ENCODE data around the gene EHMT2.
"Not testable (repeated sequence)": the region's sequence is repeated elsewhere in the genome, so short reads cannot be mapped to it uniquely, and the experiment has no call there.

The EHMT2 gene

GRCh38 chr6:31909298-31909697 lies 11.8 kb upstream of the EHMT2 start:
- not testable (repeated sequence) for H3K36me3 ChIP-seq (ENCODE audit: insufficient read depth, low read depth, low read length); H3K4me1 ChIP-seq (ENCODE audit: insufficient read depth, low read length); H3K27ac ChIP-seq (ENCODE audit: low read length); H3K9me3 ChIP-seq (ENCODE audit: insufficient read depth, low read depth, low read length); H3K4me3 ChIP-seq (ENCODE audit: low read length); H3K9ac ChIP-seq (ENCODE audit: low read depth, low read length); H3K27me3 ChIP-seq (ENCODE audit: insufficient read depth, low read length)

GRCh38 chr6:31908791-31909190 lies 11.3 kb upstream of the EHMT2 start:
- H3K9ac ChIP-seq (ENCODE audit: low read depth, low read length) = no peak overlapping the region
- H3K36me3 ChIP-seq (ENCODE audit: insufficient read depth, low read depth, low read length) = no peaks in the 10 kb centered on the region
- no peak overlapping the region for H3K4me3 ChIP-seq (ENCODE audit: low read length)
- H3K27ac ChIP-seq (ENCODE audit: low read length) = no peak overlapping the region
- peaks cover 4% of the 10 kb centered on the region; the same call in 1 of the 2 replicates for H3K4me1 ChIP-seq (ENCODE audit: insufficient read depth, low read length)
- H3K9me3 ChIP-seq (ENCODE audit: insufficient read depth, low read depth, low read length) = no peaks in the 10 kb centered on the region
- no peaks in the 10 kb centered on the region for H3K27me3 ChIP-seq (ENCODE audit: insufficient read depth, low read length)

GRCh38 chr6:31908255-31908654 lies 10.8 kb upstream of the EHMT2 start:
- not testable (repeated sequence) for H3K36me3 ChIP-seq (ENCODE audit: insufficient read depth, low read depth, low read length); H3K27me3 ChIP-seq (ENCODE audit: insufficient read depth, low read length); H3K4me1 ChIP-seq (ENCODE audit: insufficient read depth, low read length); H3K27ac ChIP-seq (ENCODE audit: low read length); H3K9me3 ChIP-seq (ENCODE audit: insufficient read depth, low read depth, low read length); H3K4me3 ChIP-seq (ENCODE audit: low read length); H3K9ac ChIP-seq (ENCODE audit: low read depth, low read length)

DNA sequence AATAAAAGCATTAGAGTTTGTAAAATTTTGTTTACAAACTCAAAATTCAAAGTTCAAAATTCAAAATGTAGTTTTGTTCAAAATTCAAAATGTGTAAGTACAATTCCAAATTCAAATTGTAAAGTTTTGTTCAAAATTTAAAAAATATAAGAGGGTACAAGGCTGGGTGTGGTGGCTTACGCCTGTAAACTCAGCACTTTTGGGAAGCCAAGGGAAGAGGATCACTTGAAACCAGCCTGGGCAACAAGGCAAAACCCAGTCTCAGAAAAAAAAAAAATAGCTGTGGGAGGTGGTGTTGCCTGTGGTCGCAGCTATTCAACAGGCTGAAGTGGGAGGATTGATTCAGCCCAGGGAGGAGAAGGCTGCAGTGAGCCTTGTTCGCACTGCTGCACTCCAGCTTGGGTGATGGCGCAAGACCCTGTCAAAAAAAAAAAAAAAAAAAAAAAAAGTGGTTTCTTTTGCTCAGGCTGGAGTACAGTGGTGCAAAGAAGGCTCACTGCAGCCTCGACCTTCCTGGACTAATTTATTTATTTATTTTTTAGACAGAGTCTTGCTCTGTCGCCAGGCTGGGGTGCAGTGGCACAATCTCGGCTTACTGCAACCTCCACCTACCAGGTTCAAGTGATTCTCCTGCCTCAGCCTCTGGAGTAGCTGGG lies 9.8 kb upstream of the EHMT2 start:
- Histone ChIP-seq H3K9me3 (ENCODE audit: insufficient read depth, low read depth, low read length) (no peaks in the 10 kb centered on the region), H3K9ac (ENCODE audit: low read depth, low read length) (no peak overlapping the region), H3K4me3 (ENCODE audit: low read length) (no peak overlapping the region), H3K27me3 (ENCODE audit: insufficient read depth, low read length) (no peaks in the 10 kb centered on the region), H3K36me3 (ENCODE audit: insufficient read depth, low read depth, low read length) (no peaks in the 10 kb centered on the region), H3K4me1 (ENCODE audit: insufficient read depth, low read length) (peaks cover 4% of the 10 kb centered on the region; the same call in 1 of the 2 replicates), H3K27ac (ENCODE audit: low read length) (no peak overlapping the region)

- not testable (repeated sequence) for H3K4me3 ChIP-seq (ENCODE audit: low read length); H3K4me1 ChIP-seq (ENCODE audit: insufficient read depth, low read length); H3K27ac ChIP-seq (ENCODE audit: low read length); H3K9ac ChIP-seq (ENCODE audit: low read depth, low read length); H3K27me3 ChIP-seq (ENCODE audit: insufficient read depth, low read length); H3K36me3 ChIP-seq (ENCODE audit: insufficient read depth, low read depth, low read length); H3K9me3 ChIP-seq (ENCODE audit: insufficient read depth, low read depth, low read length)
Observed at GRCh38 chr6:31906727-31907126, 9.2 kb upstream of the EHMT2 start.

DNA sequence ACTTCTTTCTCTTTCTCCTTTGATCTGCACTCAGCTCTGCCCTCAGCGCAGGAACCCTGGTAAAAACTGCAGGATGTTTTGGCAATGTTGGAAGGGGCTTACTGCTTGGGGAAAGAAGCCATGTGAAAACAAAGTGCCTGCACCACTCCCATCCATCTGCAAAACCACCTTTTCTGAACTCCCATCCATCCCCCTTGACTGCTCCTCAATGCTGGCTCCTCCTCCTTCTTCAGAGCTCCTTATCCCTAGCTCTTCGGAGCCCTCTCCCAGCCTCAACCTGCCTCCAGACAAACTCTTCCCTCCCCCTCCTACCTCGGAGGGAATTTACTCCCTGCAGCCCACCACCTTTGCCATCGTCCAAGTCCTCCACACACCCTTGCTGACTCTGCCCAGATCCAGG lies 8.6 kb upstream of the EHMT2 start:
- H3K4me3 ChIP-seq (ENCODE audit: low read length) = 0 out of 2 replicates have a peak overlapping the region, but pooled peaks have one; percentile 5
- no peaks in the 10 kb centered on the region for H3K36me3 ChIP-seq (ENCODE audit: insufficient read depth, low read depth, low read length)
- H3K4me1 ChIP-seq (ENCODE audit: insufficient read depth, low read length) = peaks cover 4% of the 10 kb centered on the region; the same call in 1 of the 2 replicates
- H3K9me3 ChIP-seq (ENCODE audit: insufficient read depth, low read depth, low read length) = no peaks in the 10 kb centered on the region
- H3K27ac ChIP-seq (ENCODE audit: low read length) = no peak overlapping the region
- peak overlapping the region; percentile 28; the same call in 1 of the 2 replicates for H3K9ac ChIP-seq (ENCODE audit: low read depth, low read length)
- no peaks in the 10 kb centered on the region for H3K27me3 ChIP-seq (ENCODE audit: insufficient read depth, low read length)

DNA sequence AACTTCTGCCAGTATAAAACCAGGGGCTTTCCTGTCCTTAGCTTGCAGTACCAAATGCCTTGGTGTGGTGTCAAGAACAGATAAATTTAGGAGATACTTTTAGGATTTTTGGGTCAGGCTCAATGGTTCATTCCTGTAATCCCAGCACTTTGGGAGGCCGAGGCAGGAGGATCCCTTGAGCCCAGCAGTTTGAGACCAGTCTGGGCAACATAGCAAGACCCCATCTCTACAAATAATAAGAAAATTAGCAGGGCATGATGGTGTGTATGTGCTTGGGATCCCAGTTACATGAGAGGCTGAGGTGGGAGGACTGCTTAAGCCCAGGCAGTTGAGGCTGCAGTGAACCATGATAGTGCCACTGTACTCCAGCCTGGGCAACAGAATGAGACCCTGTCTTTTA lies 7.5 kb upstream of the EHMT2 start:
- no peaks in the 10 kb centered on the region for H3K9me3 ChIP-seq (ENCODE audit: insufficient read depth, low read depth, low read length)
- H3K27me3 ChIP-seq (ENCODE audit: insufficient read depth, low read length) = no peaks in the 10 kb centered on the region
- no peak overlapping the region for H3K27ac ChIP-seq (ENCODE audit: low read length)
- H3K9ac ChIP-seq (ENCODE audit: low read depth, low read length) = no peak overlapping the region
- no peaks in the 10 kb centered on the region for H3K36me3 ChIP-seq (ENCODE audit: insufficient read depth, low read depth, low read length)
- peaks cover 4% of the 10 kb centered on the region; the same call in 1 of the 2 replicates for H3K4me1 ChIP-seq (ENCODE audit: insufficient read depth, low read length)
- H3K4me3 ChIP-seq (ENCODE audit: low read length) = no peak overlapping the region

DNA sequence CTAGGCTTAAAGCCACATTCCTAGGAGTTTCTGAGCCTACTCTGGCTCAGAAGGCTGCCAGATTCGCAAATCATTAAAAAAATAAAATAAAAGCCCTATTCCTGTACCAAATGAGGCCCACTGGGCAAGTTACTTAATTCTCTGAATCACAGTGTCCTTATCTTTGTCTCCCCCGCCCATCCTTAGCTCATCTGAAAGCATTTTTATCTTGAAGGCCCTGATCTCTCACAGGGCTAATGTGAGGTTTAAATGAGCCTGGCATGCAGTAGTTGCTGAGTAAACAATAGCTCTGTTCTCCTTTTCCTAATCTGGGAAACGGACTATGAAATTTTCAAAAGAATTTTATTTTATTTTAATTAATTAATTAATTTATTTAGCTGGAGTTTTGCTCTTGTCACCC lies 6.5 kb upstream of the EHMT2 start:
- no peaks in the 10 kb centered on the region for H3K27me3 ChIP-seq (ENCODE audit: insufficient read depth, low read length)
- H3K27ac ChIP-seq (ENCODE audit: low read length) = no peak overlapping the region
- no peaks in the 10 kb centered on the region for H3K9me3 ChIP-seq (ENCODE audit: insufficient read depth, low read depth, low read length)
- H3K36me3 ChIP-seq (ENCODE audit: insufficient read depth, low read depth, low read length) = peaks cover 7% of the 10 kb centered on the region; the same call in 1 of the 2 replicates
- H3K9ac ChIP-seq (ENCODE audit: low read depth, low read length) = no peak overlapping the region
- peaks cover 4% of the 10 kb centered on the region; the same call in 1 of the 2 replicates for H3K4me1 ChIP-seq (ENCODE audit: insufficient read depth, low read length)
- H3K4me3 ChIP-seq (ENCODE audit: low read length) = no peak overlapping the region

DNA sequence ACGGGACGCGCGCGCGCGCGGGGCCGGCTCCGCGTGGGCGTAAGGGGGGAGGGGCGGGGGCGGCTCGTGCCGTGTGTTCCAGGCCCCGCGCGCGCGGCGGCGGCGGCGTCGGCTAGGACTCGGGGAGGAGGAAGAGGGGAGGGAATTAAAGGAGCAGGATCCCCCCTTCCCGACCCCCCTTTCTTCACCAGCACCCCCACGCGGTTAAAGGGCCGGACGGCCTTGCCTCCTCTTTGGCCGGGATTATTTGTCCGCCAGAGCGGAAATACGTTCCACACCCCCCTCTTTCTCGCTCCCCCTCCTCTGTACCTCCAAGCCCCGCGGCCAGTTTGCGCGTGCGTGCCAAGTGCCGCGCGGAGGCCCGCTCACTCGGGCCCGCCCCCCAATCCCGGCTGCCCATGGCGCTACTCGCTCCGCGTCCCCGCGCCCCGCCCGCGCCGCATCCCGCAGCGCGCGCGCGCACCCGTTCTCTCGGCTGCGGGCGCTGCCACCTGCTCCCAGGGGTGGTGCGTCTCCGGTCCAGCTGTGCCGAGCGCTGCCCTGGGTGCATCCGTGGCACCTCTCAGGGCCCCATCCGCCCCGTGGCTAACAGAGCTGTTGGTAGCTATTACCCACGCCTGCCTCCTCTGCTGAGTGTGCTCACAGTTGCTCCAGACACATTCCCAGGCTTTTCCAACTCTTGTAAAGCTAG lies 4.6 kb upstream of the EHMT2 start, which contains the start of gene ZBTB12:
TSS of gene ZBTB12 (minus strand) at position 134 of the 691 bp plus-strand sequence. CDS start 781 bp downstream, outside the sequence.
- Histone ChIP-seq H3K9me3 (ENCODE audit: insufficient read depth, low read depth, low read length) (no peaks in the 10 kb centered on the region), H3K4me1 (ENCODE audit: insufficient read depth, low read length) (peaks cover 8% of the 10 kb centered on the region; the same call in 1 of the 2 replicates), H3K9ac (ENCODE audit: low read depth, low read length) (peak within 1 kb of the TSS; percentile 74; the same call in 1 of the 2 replicates), H3K27ac (ENCODE audit: low read length) (no peak within 1 kb of the TSS), H3K36me3 (ENCODE audit: insufficient read depth, low read depth, low read length) (peaks cover 7% of the 10 kb centered on the region; the same call in 1 of the 2 replicates), H3K4me3 (ENCODE audit: low read length) (peak within 1 kb of the TSS; percentile 68), H3K27me3 (ENCODE audit: insufficient read depth, low read length) (no peaks in the 10 kb centered on the region)

DNA sequence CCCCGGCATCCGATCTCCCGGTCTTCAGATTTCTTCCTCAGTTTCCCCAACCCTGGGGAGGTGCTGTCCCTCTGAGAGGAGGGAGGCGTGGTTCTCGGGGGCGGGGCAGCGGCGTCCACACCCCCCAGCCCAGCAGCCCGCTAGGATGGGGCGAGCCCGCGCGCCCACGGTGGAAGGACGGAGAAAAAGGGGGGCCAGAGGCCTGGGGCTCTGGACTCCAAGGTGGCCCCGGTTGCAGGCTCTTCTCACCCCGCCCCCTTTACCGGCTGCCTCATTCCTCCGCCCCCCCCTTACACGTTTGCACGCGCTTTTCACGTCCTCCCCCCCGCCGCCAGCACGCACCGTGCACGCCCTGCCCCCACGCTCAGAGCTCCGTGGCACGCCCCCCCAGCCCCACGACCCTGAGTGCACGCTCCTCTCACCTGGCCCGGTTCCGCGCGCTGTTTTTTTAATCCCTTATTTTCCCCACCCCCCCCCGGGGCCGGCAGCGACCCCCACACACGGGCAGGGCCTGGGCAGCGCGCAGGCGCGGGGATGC lies 4.0 kb upstream of the EHMT2 start:
- Histone ChIP-seq H3K9ac (ENCODE audit: low read depth, low read length) (peak overlapping the region; percentile 74; the same call in 1 of the 2 replicates), H3K27ac (ENCODE audit: low read length) (no peak overlapping the region), H3K9me3 (ENCODE audit: insufficient read depth, low read depth, low read length) (no peaks in the 10 kb centered on the region), H3K27me3 (ENCODE audit: insufficient read depth, low read length) (no peaks in the 10 kb centered on the region), H3K36me3 (ENCODE audit: insufficient read depth, low read depth, low read length) (peaks cover 8% of the 10 kb centered on the region), H3K4me1 (ENCODE audit: insufficient read depth, low read length) (peaks cover 7% of the 10 kb centered on the region; the same call in 1 of the 2 replicates), H3K4me3 (ENCODE audit: low read length) (peak overlapping the region; percentile 68; the same call in 1 of the 2 replicates)

GRCh38 chr6:31900917-31901414 lies 3.5 kb upstream of the EHMT2 start:
- H3K9ac ChIP-seq (ENCODE audit: low read depth, low read length) = peak overlapping the region; percentile 74; the same call in 1 of the 2 replicates
- H3K4me1 ChIP-seq (ENCODE audit: insufficient read depth, low read length) = peaks cover 4% of the 10 kb centered on the region; the same call in 1 of the 2 replicates
- no peak overlapping the region for H3K27ac ChIP-seq (ENCODE audit: low read length)
- H3K4me3 ChIP-seq (ENCODE audit: low read length) = peak overlapping the region; percentile 68; the same call in 1 of the 2 replicates
- no peaks in the 10 kb centered on the region for H3K9me3 ChIP-seq (ENCODE audit: insufficient read depth, low read depth, low read length)
- peaks cover 13% of the 10 kb centered on the region for H3K36me3 ChIP-seq (ENCODE audit: insufficient read depth, low read depth, low read length)
- no peaks in the 10 kb centered on the region for H3K27me3 ChIP-seq (ENCODE audit: insufficient read depth, low read length)
